KG1 (cell line): ENCODE results near the gene CSF1R.
"Not testable (repeated sequence)": the region's sequence is repeated elsewhere in the genome, so short reads cannot be mapped to it uniquely, and the experiment has no call there.

Experiments
- DNase-seq: peaks from one replicate; lab custom pipeline; 2025; lab: John Stamatoyannopoulos, UW

Gene CSF1R

DNA sequence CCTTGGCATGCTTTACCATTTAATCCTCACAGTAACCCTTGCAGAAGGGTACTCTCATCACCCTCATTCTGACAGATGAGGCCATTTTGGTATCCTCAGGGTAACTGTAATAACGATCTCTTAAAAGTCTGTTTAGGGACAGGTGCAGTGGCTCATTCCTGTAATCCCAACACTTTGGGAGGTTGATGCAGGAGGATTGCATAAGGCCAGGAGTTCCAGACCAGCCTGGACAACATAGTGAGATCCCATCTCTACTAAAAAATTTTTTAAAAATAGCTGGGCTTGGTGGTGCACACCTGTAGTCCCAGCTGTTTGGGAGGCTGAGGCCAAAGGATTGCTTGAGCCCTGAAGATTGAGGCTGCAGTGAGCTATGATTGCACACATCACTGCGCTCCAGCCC, 31.8 kb downstream of the CSF1R start:
- DNase-seq, result no peak

- DNase-seq, result no peak
Observed at GRCh38 chr5:150053713-150054392, 32.5 kb downstream of the CSF1R start.

DNA sequence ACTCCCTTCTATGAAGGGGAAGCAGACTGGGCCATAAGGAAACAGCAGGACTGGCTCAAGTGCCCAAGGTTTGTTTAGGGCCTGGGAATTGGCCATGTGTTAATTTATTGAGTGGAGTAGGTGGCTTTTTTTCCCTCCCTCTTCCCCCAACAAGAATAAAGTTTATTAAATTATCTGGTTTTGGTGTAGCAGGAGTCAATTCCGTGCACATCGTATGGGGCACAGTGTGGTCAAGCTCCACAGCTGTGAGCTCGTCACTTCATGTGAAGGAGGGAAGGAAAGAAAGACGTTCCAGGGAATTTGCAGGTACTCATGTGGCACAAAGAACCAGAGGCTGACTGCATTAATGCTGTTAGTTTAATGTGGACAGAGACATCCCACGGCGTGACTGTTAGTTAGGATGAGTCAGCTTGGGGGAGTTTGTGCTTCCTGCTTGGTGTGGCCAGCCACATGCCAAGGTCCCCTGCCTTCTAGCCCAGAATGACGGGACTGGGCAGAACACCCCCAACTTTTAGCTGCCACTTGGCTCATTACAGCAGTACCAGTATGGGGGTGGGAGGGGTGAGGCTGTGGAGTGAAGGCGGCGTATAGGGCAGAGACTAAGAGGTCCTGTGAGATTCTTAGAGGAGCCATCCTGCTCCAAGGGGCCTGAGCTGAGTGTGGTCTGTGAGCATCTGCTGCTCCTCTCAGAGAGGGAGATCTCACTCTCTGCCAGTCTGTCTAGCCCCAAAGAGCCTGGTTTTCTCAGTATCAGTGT, 33.2 kb downstream of the CSF1R start:
- no peak for DNase-seq

GRCh38 chr5:150052226-150052955, 34.0 kb downstream of the CSF1R start:
- DNase-seq, result no peak

DNA sequence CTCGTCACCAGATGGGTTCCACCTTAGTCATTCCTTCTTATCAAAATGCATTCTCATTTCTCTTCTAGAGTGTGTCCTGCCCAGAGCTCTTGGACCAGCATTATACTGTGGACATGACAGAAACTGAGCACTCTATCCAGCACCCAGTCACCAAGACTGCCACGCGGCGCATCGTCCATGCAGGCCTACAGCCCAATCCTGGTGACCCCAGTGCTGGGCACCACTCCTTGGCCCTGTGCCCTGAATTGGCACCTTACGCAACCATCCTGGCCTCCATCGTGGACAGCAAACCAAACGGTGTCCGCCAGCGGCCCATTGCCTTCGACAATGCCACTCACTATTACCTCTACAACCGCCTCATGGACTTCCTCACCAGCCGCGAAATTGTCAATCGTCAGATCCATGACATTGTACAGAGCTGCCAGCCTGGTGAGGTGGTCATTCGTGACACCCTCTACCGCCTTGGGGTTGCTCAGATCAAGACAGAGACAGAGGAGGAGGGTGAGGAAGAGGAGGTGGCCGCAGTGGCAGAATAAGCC, 34.6 kb downstream of the CSF1R start:
- no peak for DNase-seq

- not testable (repeated sequence) for DNase-seq
Observed at GRCh38 chr5:150050172-150050811, 36.1 kb downstream of the CSF1R start.

GRCh38 chr5:150046031-150046430, 40.3 kb downstream of the CSF1R start:
- DNase-seq, result no peak

- DNase-seq, result no peak
Observed at GRCh38 chr5:150045549-150045948, 40.8 kb downstream of the CSF1R start.

GRCh38 chr5:150044712-150045111, 41.6 kb downstream of the CSF1R start:
- no peak for DNase-seq

- no peak for DNase-seq
Observed at GRCh38 chr5:150044329-150044681, 42.0 kb downstream of the CSF1R start.

DNA sequence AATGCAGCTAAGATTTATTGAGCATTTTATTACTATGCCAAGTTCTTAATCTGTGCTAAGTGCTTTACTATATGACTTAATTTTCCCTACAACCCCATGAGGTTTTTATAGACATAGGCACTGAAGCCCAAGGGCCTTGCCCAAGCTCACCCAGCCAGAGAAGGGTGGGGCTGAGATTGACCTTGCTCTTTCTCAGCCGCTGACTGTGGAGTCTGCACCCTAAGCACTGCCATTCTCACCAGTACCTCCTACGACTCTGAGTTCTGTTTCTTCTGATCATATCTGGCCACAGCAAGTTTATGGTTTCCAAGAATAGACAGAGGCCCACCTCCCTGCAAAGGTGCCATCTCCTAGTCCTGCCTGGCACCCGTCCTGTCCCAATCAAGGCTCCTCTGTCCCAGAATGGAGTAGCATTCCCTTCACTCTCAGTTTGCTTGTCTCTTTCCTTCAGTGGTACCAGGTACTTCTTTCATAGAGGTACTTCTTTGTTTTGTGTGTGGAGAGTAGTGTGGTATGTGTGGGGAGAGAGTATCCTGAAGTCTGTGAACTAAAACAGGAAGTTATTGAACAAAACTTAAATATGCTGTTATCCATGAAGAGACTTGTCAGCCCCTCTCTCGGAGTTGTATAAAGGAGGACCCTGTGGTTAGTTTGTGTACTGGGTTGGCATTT, 42.6 kb downstream of the CSF1R start:
- no peak for DNase-seq

GRCh38 chr5:150042459-150042858, 43.9 kb downstream of the CSF1R start:
- no peak for DNase-seq

GRCh38 chr5:150038547-150038946, 47.8 kb downstream of the CSF1R start:
- no peak for DNase-seq

DNA sequence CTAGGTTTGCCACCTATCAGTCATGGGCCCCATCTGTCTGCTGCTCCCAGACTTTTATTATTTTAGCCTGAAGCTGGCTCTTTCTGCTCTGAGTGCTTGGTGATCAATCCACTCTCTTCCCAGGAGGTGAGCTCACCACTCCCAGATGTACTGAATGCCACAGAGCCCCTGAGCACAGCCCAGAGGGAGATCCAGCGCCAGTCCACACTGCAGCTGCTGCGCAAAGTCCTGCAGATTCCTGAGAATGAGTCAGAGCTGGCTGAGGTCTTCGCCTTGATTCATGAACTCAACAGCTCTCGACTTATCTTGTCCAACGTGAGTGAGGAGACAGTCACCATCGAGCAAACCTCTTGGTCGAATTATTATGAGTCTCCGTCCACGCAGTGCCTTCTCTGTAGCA, 49.8 kb downstream of the CSF1R start:
- no peak for DNase-seq

GRCh38 chr5:150035139-150035895, 51.0 kb downstream of the CSF1R start:
- no peak for DNase-seq

GRCh38 chr5:150034662-150035061, 51.7 kb downstream of the CSF1R start:
- DNase-seq, result no peak

DNA sequence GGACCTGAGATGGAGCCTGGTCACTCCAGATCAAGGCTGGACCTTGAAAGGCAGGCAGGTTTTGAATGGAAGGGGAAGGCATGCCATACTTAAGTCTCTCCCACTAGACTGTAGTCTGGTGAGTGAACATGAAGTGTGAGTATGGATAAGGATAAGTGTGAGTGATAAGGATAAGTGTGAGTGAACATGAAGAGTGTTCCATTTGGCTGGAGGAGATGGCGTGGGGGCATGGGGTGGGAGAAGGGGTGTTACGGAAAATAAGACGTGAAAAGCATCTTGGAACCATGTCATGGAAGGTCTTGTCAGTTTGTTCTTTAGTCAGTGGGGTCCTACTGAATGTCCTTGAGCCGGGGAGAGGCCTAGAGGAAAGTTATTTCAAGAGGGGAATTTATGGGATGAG, 53.0 kb downstream of the CSF1R start:
- no peak for DNase-seq

GRCh38 chr5:150028047-150028446, 58.3 kb downstream of the CSF1R start:
- DNase-seq, result not testable (repeated sequence)

DNA sequence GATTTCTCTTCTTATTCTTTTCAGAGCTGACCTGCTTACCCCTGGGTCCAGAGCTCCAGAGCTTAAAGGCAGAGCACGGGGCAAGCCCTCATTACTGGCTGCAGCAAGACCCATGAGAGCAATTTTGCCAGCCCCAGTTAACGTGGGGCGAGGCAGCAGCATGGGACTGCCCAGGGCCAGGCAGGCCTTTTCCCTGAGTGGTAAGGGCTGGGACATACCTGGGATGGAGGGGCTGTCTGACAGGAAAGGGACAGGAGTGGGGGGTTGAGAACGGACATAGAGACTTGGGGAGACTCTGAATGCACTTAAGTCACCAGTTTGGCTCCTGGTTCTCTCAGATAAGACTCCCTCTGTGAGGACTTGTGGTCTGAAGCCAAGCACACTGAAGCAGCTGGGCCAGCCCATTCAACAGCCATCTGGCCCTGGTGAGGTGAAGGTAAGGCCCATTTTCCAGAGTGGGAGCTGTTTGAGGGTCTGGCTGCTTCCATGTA, 59.6 kb downstream of the CSF1R start:
- no peak for DNase-seq

DNA sequence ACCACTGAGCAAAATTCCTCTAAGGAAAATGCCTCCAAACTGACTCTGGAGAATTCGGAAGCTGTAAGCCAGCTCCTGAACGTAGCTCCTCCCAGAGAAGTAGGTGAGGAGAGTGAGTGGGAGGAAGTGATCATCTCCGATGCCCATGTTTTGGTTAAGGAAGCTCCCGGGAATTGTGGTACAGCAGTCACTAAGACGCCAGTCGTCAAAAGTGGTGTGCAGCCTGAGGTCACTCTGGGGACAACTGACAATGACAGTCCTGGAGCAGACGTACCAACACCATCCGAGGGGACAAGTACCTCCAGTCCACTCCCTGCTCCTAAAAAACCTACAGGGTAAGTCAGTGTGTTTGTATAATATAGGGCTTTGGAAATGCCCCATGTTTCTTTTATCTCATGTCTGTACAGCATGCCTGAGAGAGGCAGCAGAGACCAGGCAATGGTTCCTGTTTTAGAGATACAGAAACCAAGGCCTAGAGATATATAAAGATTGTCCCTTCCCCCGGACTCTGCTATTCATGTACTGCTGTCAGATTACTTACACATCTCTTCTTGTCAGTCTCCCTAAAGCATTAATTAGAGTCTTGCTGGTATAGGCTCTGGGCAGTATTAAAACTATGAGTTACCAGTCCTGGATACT, 61.9 kb downstream of the CSF1R start:
- DNase-seq, result no peak
